K562 (cell line): ENCODE data around the gene TUBA4B. TPM values are rescaled to one million over a fixed set of nuclear protein-coding genes. Genes with fewer than 3 reads are reported as not detected.
A peak's percentile ranks its signal among the peaks of the same experiment; 100 is the strongest.

Source experiments
- ATAC-seq: fragments of 200-7000 bp; cut with Tn5 transposase; 3 replicates; pipeline ENCODE4 v1.9.1; 2020; ENCODE audit warnings: moderate library complexity
- BruUV-seq: library from RNA; stranded (reverse); fragments of 400-500 nt; replicated peaks from 2 replicates; lab custom pipeline; 2021; lab: Mats Ljungman, UMichigan
- CTCF ChIA-PET: fragments of 300-600 bp; formaldehyde crosslinking; extraction: SDS; loops from one replicate; lab custom pipeline; 2021; ENCODE audit warnings: low intra/inter-chr PET ratio; lab: Yijun Ruan, JAX
- POLR2A ChIA-PET: fragments of 300-600, 350-650 bp; sonication (Branson Sonifier 250); formaldehyde crosslinking; extraction: SDS; loops from one replicate; lab custom pipeline; 2021; ENCODE audit warnings: antibody characterized with exemption, inconsistent platforms; lab: Yijun Ruan, JAX
- DNase-seq, 4 experiments: peaks; one replicate each; pipeline versions ENCODE4 v3.0.0 to v3.0.0-alpha.2; 2011 to 2018; ENCODE audit warnings: low spot score in 3 of 4, mixed read lengths in 3 of 4; ENCODE audit errors: extremely low read depth in 1 of 4
- FAIRE-seq: peaks from 2 replicates; lab custom pipeline; 2011; peaks lifted over from hg19 to GRCh38; lab: Jason Lieb, UNC
- H2AFZ ChIP-seq: 2 replicates; pipeline ENCODE4 v1.6.0; 2011; ENCODE audit warnings: low read depth, low read length, control low read depth, inconsistent platforms
- H3K27ac ChIP-seq: fragments of 200-600 bp; 3 replicates; pipeline ENCODE4 v1.8.0; 2011; ENCODE audit warnings: low read depth, mild to moderate bottlenecking, control low read depth, inconsistent platforms, low read length, moderate library complexity, mixed read lengths; ENCODE audit errors: extremely low read depth
- H3K27me3 ChIP-seq, 2 experiments: fragments of 300-600 bp in 1 of 2; 2 replicates in 1 of 2; 3 replicates in 1 of 2; pipeline versions ENCODE4 v1.6.0 to v1.8.0; 2011; ENCODE audit warnings: inconsistent platforms in 2 of 2, low read length in 2 of 2, mild to moderate bottlenecking in 1 of 2, mixed read lengths in 1 of 2, moderate library complexity in 1 of 2; ENCODE audit not compliant: control insufficient read depth in 2 of 2, insufficient read depth in 2 of 2
- H3K36me3 ChIP-seq: fragments of 300-600 bp; 3 replicates; pipeline ENCODE4 v1.8.0; 2011; ENCODE audit warnings: mild to moderate bottlenecking, low read length, inconsistent platforms; ENCODE audit not compliant: control insufficient read depth, insufficient read depth
- H3K4me1 ChIP-seq, 2 experiments: fragments of 200-600 bp in 1 of 2; replicated peaks in 1 of 2; 2 replicates in 1 of 2; 3 replicates in 1 of 2; pipeline versions ENCODE4 v1.5.1 to v1.8.0; 2011; ENCODE audit warnings: inconsistent platforms in 2 of 2, low read length in 2 of 2, mild to moderate bottlenecking in 1 of 2, mixed read lengths in 1 of 2, moderate library complexity in 1 of 2; ENCODE audit not compliant: control insufficient read depth in 2 of 2, insufficient read depth in 2 of 2
- H3K4me2 ChIP-seq: 2 replicates; pipeline ENCODE4 v1.6.1; 2011; ENCODE audit warnings: low read length, control low read depth, inconsistent platforms, mixed read lengths; ENCODE audit not compliant: insufficient read depth
- H3K4me3 ChIP-seq: fragments of 200-600 bp; sonication (generic), shearing (Covaris generic); 2 replicates; pipeline ENCODE4 v1.5.1; 2016; ENCODE audit warnings: control low read depth, inconsistent platforms
- H3K79me2 ChIP-seq: fragments of 200-600 bp; 3 replicates; pipeline ENCODE4 v1.8.0; 2011; ENCODE audit warnings: low read length, inconsistent platforms; ENCODE audit not compliant: control insufficient read depth, insufficient read depth
- H3K9ac ChIP-seq, 2 experiments: 2 replicates each; pipeline versions ENCODE4 v1.6.0 to v1.6.1; 2011; ENCODE audit warnings: low read depth in 2 of 2, low read length in 2 of 2, control low read depth in 1 of 2, inconsistent platforms in 1 of 2, mild to moderate bottlenecking in 1 of 2, mixed read lengths in 1 of 2; ENCODE audit not compliant: insufficient read depth in 1 of 2
- H3K9me1 ChIP-seq: one replicate; pipeline ENCODE4 v1.6.0; 2011; ENCODE audit warnings: inconsistent platforms, mild to moderate bottlenecking, low read length, moderate library complexity; ENCODE audit not compliant: control insufficient read depth, insufficient read depth
- H3K9me3 ChIP-seq: replicated peaks from 2 replicates; pipeline ENCODE4 v1.5.1; 2011; ENCODE audit warnings: low read depth, low read length, inconsistent platforms; ENCODE audit not compliant: control insufficient read depth, insufficient read depth
- H4K20me1 ChIP-seq: replicated peaks from 2 replicates; pipeline ENCODE4 v1.6.1; 2011; ENCODE audit warnings: low read length, inconsistent platforms, mixed read lengths; ENCODE audit not compliant: control insufficient read depth, insufficient read depth
- ETS2 ChIP-seq: IDR thresholded peaks from 2 replicates; pipeline ENCODE4 v1.6.1; 2016; ENCODE audit warnings: borderline replicate concordance, missing genetic modification characterization, mild to moderate bottlenecking, moderate library complexity, missing compliant biosample characterization; ENCODE audit not compliant: poor library complexity, severe bottlenecking
- MLLT1 ChIP-seq, 2 experiments: fragments of 450-650 bp; IDR thresholded peaks; 2 replicates each; pipeline ENCODE4 v1.6.1; 2016
- POLR2G ChIP-seq: fragments of 200-400 bp; formaldehyde crosslinking; IDR thresholded peaks from 2 replicates; pipeline ENCODE4 v1.6.1; 2017; ENCODE audit warnings: low read depth, mild to moderate bottlenecking, antibody characterized with exemption, low read length, moderate library complexity
- SIN3B ChIP-seq: fragments of 450-650 bp; IDR thresholded peaks from 2 replicates; pipeline ENCODE4 v1.6.1; 2017; ENCODE audit warnings: low read depth, mild to moderate bottlenecking, moderate library complexity
- WGBS: fragments of 100-300 bp; shearing (Covaris generic); methylation state at CpG from one replicate; pipeline ENCODE4 v1.1.6; 2016; ENCODE audit warnings: low coverage, mixed read lengths; ENCODE audit not compliant: insufficient coverage; ENCODE audit errors: missing lambda C conversion rate; 5-methylcytosine and 5-hydroxymethylcytosine counted together
- in situ Hi-C: fragments of 300-500 bp; cut with MboI; formaldehyde crosslinking; loops from 4 replicates; pipeline ENCODE4 v1.15.0; 2018; ENCODE audit warnings: inconsistent platforms, mixed read lengths
- intact Hi-C: fragments of 100-400 bp; cut with micrococcal nuclease; formaldehyde crosslinking; loops from 2 replicates; pipeline ENCODE4 v1.14.2; 2022
- polyA plus RNA-seq, 8 experiments: library from polyadenylated mRNA; depleted of rRNA in 4 of 8; stranded (reverse) in 5 of 8; unstranded in 3 of 8; fragments of >200 nt; fragmentation: Nextera tagmentation in 2 of 8; fragmentation: Illumina TruSeq in 1 of 8; extraction: Ambion mirVana in 2 of 8; extraction: Trizol in 1 of 8; gene quantifications; 2 replicates each; pipeline versions ENCODE4 v1.2.1 to v1.2.3, GENCODE V29; 2011 to 2014; ENCODE audit warnings: inconsistent platforms in 1 of 8, missing spikeins in 1 of 8
- total RNA-seq, 7 experiments: library from RNA; depleted of rRNA in 6 of 7; stranded (reverse); fragments of >200 nt in 6 of 7; fragmentation: Illumina TruSeq in 2 of 7; extraction: Trizol in 2 of 7; gene quantifications; 2 replicates each; pipeline versions ENCODE4 v1.2.1 to v1.2.3, GENCODE V29; 2011 to 2021; ENCODE audit warnings: low replicate concordance in 1 of 7

TUBA4B gene
- total and polyA plus RNA-seq, 9 of the 15 experiments (the other 6 are each of a cell fraction or from before 2014, with no cell fraction given): 0.04 TPM; not detected in 8

GRCh38 chr2:219210196-219210885, 42.7 kb upstream of the TUBA4B start:
- Histone ChIP-seq H3K36me3 (peaks cover 74% of the 10 kb centered on the region), H4K20me1 (peaks cover 11% of the 10 kb centered on the region; the same call in 1 of the 2 replicates), H3K79me2 (no peaks in the 10 kb centered on the region; the same call in 1 of the 3 replicates), H3K27me3 (no peaks in the 10 kb centered on the region), H3K9me1 (no peaks in the 10 kb centered on the region), H3K4me1 (peaks cover 16 to 17% of the 10 kb centered on the region in 2 experiments; a peak in 4 of 5 replicates), H2AFZ (no peak overlapping the region), H3K9me3 (no peaks in the 10 kb centered on the region), H3K4me2 (no peak overlapping the region), H3K9ac (no peak overlapping the region), H3K27ac (no peak overlapping the region)
- WGBS: 95% methylated on average over 20 of the region's 24 CpGs
- no peak for DNase-seq
- ATAC-seq: no peak
- in situ Hi-C loops (no loop called here), intact Hi-C loops (no loop called here)
- ChIA-PET CTCF (interaction anchor here (0.6 kb wide), 1 partner anchor 150 kb away, joined by 3 read pairs; no protein-coding TSS in a partner anchor), POLR2A (no interaction called here)
- no peak for FAIRE-seq
- no TSS peak for BruUV-seq
- TF ChIP-seq POLR2G (peak; percentile 22; the same call in 1 of the 2 replicates), SIN3B (no peak)
- TF ChIP-seq, all 486 proteins: peak for 1
- H3K4me3 ChIP-seq: no peak overlapping the region

GRCh38 chr2:219210886-219211362, 42.1 kb upstream of the TUBA4B start:
- H3K79me2 ChIP-seq: peaks cover under 1% of the 10 kb centered on the region
- H3K4me1 ChIP-seq: peaks cover 16 to 21% of the 10 kb centered on the region in 2 experiments; a peak in 4 of 5 replicates
- H3K27ac ChIP-seq: no peak overlapping the region
- WGBS: 90% methylated on average over 8 of the region's 9 CpGs
- ATAC-seq (no peak), FAIRE-seq (no peak), DNase-seq (no peak)
- CTCF ChIA-PET: interaction anchor here (0.6 to 0.9 kb wide), 2 partner anchors 33 to 149 kb away, joined by 3 to 4 read pairs; partner anchors contain the start of gene RETREG2
- in situ Hi-C loops: no loop called here
- POLR2A ChIA-PET: no interaction called here
- intact Hi-C loops: no loop called here
- H3K9ac ChIP-seq: no peak overlapping the region
- H3K27me3 ChIP-seq: no peaks in the 10 kb centered on the region
- no TSS peak for BruUV-seq
- H3K36me3 ChIP-seq: peaks cover 80% of the 10 kb centered on the region
- no peak overlapping the region for H2AFZ ChIP-seq
- H3K4me3 ChIP-seq: no peak overlapping the region
- TF ChIP-seq ETS2 (tag): no peak
- no peak for TF ChIP-seq MLLT1 (IDR thresholded peaks at IDR 0.05)
- H4K20me1 ChIP-seq: peaks cover 11% of the 10 kb centered on the region; the same call in 1 of the 2 replicates
- H3K4me2 ChIP-seq: no peak overlapping the region
- H3K9me3 ChIP-seq: no peaks in the 10 kb centered on the region
- H3K9me1 ChIP-seq: no peaks in the 10 kb centered on the region
